ENCODE data around the gene GSG1L2. TPM values are rescaled to one million over a fixed set of nuclear protein-coding genes. Genes with fewer than 3 reads are reported as not detected.

Gene GSG1L2
- total and polyA plus RNA-seq, 4 donors, result not detected

- WGBS, result 74% methylated on average over 7 of the region's 7 CpGs
Measured at GRCh38 chr17:9798724-9799123, 23.2 kb downstream of the GSG1L2 start.

More at GRCh38 chr17:9798724-9799123, 23.2 kb downstream of the GSG1L2 start:
- H3K27me3 ChIP-seq (ENCODE audit: control insufficient read depth in 4 of 4, insufficient read depth in 4 of 4, low read length in 3 of 4), result peaks cover 0 to 6% (median 0%) of the 10 kb centered on the region in 4 donors
- H3K4me3 ChIP-seq (ENCODE audit: low read depth in 1 of 3, low read length in 3 of 3), result no peak overlapping the region
- TF ChIP-seq GABPA (IDR thresholded peaks at IDR 0.05 in 1 of 2, conservative IDR thresholded peaks at IDR 0.05 in 1 of 2) (no peak), EGR1 (IDR thresholded peaks at IDR 0.05; ENCODE audit: low read depth in 2 of 2) (no peak), FOXA1 (IDR thresholded peaks at IDR 0.05) (no peak), RXRA (IDR thresholded peaks at IDR 0.05) (no peak), RAD21 (IDR thresholded peaks at IDR 0.05) (no peak), REST (IDR thresholded peaks at IDR 0.05) (no peak), CTCF (IDR thresholded peaks at IDR 0.05; ENCODE audit: low read depth, low read length, missing input control) (no peak), YY1 (IDR thresholded peaks at IDR 0.05) (no peak), FOXA2 (IDR thresholded peaks at IDR 0.05) (no peak), SP1 (IDR thresholded peaks at IDR 0.05) (no peak), NR2F2 (IDR thresholded peaks at IDR 0.05) (no peak), JUND (IDR thresholded peaks at IDR 0.05) (no peak), HNF4G (IDR thresholded peaks at IDR 0.05) (no peak), HNF4A (conservative IDR thresholded peaks at IDR 0.05) (no peak), TAF1 (conservative IDR thresholded peaks at IDR 0.05) (no peak)
- TF ChIP-seq, protein P1, sequence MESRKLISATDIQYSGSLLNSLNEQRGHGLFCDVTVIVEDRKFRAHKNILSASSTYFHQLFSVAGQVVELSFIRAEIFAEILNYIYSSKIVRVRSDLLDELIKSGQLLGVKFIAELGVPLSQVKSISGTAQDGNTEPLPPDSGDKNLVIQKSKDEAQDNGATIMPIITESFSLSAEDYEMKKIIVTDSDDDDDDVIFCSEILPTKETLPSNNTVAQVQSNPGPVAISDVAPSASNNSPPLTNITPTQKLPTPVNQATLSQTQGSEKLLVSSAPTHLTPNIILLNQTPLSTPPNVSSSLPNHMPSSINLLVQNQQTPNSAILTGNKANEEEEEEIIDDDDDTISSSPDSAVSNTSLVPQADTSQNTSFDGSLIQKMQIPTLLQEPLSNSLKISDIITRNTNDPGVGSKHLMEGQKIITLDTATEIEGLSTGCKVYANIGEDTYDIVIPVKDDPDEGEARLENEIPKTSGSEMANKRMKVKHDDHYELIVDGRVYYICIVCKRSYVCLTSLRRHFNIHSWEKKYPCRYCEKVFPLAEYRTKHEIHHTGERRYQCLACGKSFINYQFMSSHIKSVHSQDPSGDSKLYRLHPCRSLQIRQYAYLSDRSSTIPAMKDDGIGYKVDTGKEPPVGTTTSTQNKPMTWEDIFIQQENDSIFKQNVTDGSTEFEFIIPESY (IDR thresholded peaks at IDR 0.05), result no peak
- TF ChIP-seq, protein P2, sequence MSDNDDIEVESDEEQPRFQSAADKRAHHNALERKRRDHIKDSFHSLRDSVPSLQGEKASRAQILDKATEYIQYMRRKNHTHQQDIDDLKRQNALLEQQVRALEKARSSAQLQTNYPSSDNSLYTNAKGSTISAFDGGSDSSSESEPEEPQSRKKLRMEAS (IDR thresholded peaks at IDR 0.05), result no peak
- TF ChIP-seq, protein P3, sequence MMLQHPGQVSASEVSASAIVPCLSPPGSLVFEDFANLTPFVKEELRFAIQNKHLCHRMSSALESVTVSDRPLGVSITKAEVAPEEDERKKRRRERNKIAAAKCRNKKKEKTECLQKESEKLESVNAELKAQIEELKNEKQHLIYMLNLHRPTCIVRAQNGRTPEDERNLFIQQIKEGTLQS (IDR thresholded peaks at IDR 0.05), result no peak
- DNase-seq (ENCODE audit: low spot score), result no peak
- no peak overlapping the region for H3K27ac ChIP-seq (ENCODE audit: low read depth in 1 of 2, low read length in 2 of 2)
- no peak overlapping the region for H3K9ac ChIP-seq (ENCODE audit: low read depth in 1 of 2, low read length in 2 of 2)
- no peaks in the 10 kb centered on the region for H3K36me3 ChIP-seq (ENCODE audit: control insufficient read depth in 4 of 4, insufficient read depth in 3 of 4, low read depth in 1 of 4, low read length in 3 of 4)
- H3K9me3 ChIP-seq (ENCODE audit: control insufficient read depth in 4 of 4, low read length in 3 of 4), result no peaks in the 10 kb centered on the region
- H3K4me1 ChIP-seq (ENCODE audit: control insufficient read depth in 4 of 4, insufficient read depth in 4 of 4, low read length in 3 of 4), result no peaks in the 10 kb centered on the region

Data from liver (tissue), 9 donors.